Kidney (tissue), 14 donors: Measurements from ENCODE around the gene NAA25. TPM values are rescaled to one million over a fixed set of nuclear protein-coding genes. Genes with fewer than 3 reads are reported as not detected.
A peak's percentile ranks its signal among the peaks of the same experiment; 100 is the strongest.

Experiments
- DNase-seq, 5 donors: peaks; one replicate each; pipeline ENCODE4 v3.0.0-alpha.2; 2013 to 2020
- FAIRE-seq: peaks from 2 replicates; lab custom pipeline; 2012; peaks lifted over from hg19 to GRCh38; lab: Jason Lieb, UNC
- H3K27ac ChIP-seq, 2 donors: one replicate each; pipeline ENCODE4 v1.7.0; 2013; ENCODE audit warnings: low read depth in 2 of 2, low read length in 2 of 2, inconsistent platforms in 1 of 2
- H3K27me3 ChIP-seq: one replicate; pipeline ENCODE4 v1.7.1; 2013; ENCODE audit warnings: low read length, inconsistent platforms; ENCODE audit not compliant: control insufficient read depth, insufficient read depth
- H3K36me3 ChIP-seq, 3 donors: one replicate each; pipeline versions ENCODE4 v1.7.0 to v1.7.1; 2013; ENCODE audit warnings: low read length in 3 of 3, control low read depth in 1 of 3, inconsistent platforms in 1 of 3; ENCODE audit not compliant: insufficient read depth in 3 of 3, control insufficient read depth in 2 of 3
- H3K4me1 ChIP-seq, 3 donors: one replicate each; pipeline versions ENCODE4 v1.7.0 to v1.7.1; 2013; ENCODE audit warnings: low read length in 3 of 3, inconsistent platforms in 1 of 3, low read depth in 1 of 3; ENCODE audit not compliant: control insufficient read depth in 2 of 3, insufficient read depth in 2 of 3
- H3K4me3 ChIP-seq, 3 donors: one replicate each; pipeline versions ENCODE4 v1.7.0 to v1.8.1; 2013; ENCODE audit warnings: low read length in 3 of 3, control low read depth in 1 of 3, inconsistent platforms in 1 of 3
- H3K9ac ChIP-seq, 3 donors: one replicate each; pipeline versions ENCODE4 v1.7.0 to v1.7.1; 2013; ENCODE audit warnings: low read length in 3 of 3, control low read depth in 1 of 3, inconsistent platforms in 1 of 3
- H3K9me3 ChIP-seq, 3 donors: one replicate each; pipeline versions ENCODE4 v1.7.0 to v1.7.1; 2013; ENCODE audit warnings: low read length in 3 of 3, control low read depth in 1 of 3, inconsistent platforms in 1 of 3; ENCODE audit not compliant: control insufficient read depth in 2 of 3, insufficient read depth in 1 of 3
- intact Hi-C: fragments of 100-400 bp; cut with DNase I; formaldehyde crosslinking; loops from one replicate; pipeline ENCODE4 v1.11.1; 2022
- polyA plus RNA-seq: library from polyadenylated mRNA; stranded (reverse); fragments of 350-450 nt; fragmentation: Illumina TruSeq; extraction: RNeasy Lipid Tissue Mini Kit (QIAGEN cat#74804); gene quantifications from one replicate; pipeline ENCODE4 v1.2.3, GENCODE V29; 2014; ENCODE audit warnings: low read depth, low replicate concordance; ENCODE audit not compliant: insufficient read depth
- total RNA-seq: library from RNA; stranded (reverse); fragmentation: NEBNext Ultra II Directional; extraction: Animal tissue kit (Norgen Biotek cat#: 25700); gene quantifications from one replicate; pipeline ENCODE4 v1.2.1, GENCODE V29; 2021
- TF ChIP-seq, protein P1 (sequence below): IDR thresholded peaks from 3 replicates; pipeline ENCODE4 v1.5.1; 2012; ENCODE audit warnings: mild to moderate bottlenecking, moderate library complexity, borderline replicate concordance; ENCODE audit not compliant: insufficient read depth; ENCODE audit errors: extremely low read depth
- donor health status: control.
- donor health status: control.
- donor health status: control.
- donor health status: control.
- donor health status: control.
- donor health status: DM: yes; HTN: yes; CAD: no.
- donor health status: Normal renal cell carcinoma (clear cell type).

Gene NAA25
- total and polyA plus RNA-seq, 2 donors from 2014 or later = 3.2 to 22.8 TPM

DNA sequence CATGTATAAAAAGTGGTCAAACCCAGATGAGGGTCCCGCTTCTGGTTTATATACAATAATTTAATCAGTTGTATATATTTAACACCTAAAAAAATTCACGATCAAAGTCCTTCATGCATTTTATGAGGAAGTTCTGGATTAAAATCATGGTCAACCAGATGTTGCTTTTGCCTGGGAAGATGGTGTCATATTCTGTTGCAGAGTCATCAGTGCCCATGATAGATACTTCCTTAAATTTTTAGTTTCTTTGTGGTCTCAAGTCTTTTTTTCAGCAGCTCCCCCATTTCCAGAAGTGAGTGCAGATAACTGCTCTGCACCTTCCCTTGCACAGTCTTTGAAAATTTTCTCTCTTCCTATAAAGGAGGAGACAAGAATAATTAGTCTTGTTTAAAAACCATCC is 79.3 kb downstream of the NAA25 start:
- FAIRE-seq = no peak
- TF ChIP-seq, protein P1, sequence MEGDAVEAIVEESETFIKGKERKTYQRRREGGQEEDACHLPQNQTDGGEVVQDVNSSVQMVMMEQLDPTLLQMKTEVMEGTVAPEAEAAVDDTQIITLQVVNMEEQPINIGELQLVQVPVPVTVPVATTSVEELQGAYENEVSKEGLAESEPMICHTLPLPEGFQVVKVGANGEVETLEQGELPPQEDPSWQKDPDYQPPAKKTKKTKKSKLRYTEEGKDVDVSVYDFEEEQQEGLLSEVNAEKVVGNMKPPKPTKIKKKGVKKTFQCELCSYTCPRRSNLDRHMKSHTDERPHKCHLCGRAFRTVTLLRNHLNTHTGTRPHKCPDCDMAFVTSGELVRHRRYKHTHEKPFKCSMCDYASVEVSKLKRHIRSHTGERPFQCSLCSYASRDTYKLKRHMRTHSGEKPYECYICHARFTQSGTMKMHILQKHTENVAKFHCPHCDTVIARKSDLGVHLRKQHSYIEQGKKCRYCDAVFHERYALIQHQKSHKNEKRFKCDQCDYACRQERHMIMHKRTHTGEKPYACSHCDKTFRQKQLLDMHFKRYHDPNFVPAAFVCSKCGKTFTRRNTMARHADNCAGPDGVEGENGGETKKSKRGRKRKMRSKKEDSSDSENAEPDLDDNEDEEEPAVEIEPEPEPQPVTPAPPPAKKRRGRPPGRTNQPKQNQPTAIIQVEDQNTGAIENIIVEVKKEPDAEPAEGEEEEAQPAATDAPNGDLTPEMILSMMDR = no peak
- H3K4me3 ChIP-seq = no peak overlapping the region
- H3K36me3 ChIP-seq = peaks cover 4 to 18% (median 14%) of the 10 kb centered on the region in 3 donors
- no peak overlapping the region for H3K27ac ChIP-seq
- intact Hi-C loops = no loop called here
- no peaks in the 10 kb centered on the region for H3K9me3 ChIP-seq
- H3K27me3 ChIP-seq = no peaks in the 10 kb centered on the region
- H3K4me1 ChIP-seq = peaks cover 0 to 2% (median 0%) of the 10 kb centered on the region in 3 donors
- no peak overlapping the region for H3K9ac ChIP-seq
- no peak for DNase-seq

DNA sequence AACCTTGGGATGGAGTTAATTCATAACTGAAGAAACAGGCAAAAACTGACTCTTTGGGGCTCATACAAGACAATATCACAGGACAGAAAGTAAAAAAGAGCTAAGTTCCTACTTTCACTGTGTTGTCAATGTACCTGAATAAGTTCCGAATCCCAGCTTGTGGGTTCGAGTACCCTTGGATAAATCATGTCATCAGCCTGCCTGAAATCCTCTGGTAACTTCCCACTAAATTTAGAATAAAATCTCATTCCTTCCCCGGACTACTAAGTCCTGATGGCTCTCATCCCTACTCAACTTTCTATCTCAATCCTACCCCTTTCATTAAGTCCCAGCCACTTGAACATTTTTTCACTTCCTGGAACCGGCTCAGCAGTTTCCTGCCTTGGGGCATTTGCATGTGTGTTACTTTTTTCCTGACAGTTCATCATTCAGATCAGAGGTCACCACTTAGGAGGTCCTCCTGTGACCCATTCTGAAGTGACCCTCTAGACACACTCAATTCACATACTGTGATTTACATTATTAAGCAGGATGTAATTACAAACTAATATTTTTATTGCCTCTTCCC is 82.7 kb downstream of the NAA25 start:
- Histone ChIP-seq H3K4me3 (no peak overlapping the region), H3K36me3 (peaks cover under 1 to 34% (median 17%) of the 10 kb centered on the region in 3 donors), H3K27ac (no peak overlapping the region), H3K4me1 (peaks cover 0 to 2% (median 0%) of the 10 kb centered on the region in 3 donors), H3K9ac (no peak overlapping the region), H3K9me3 (no peaks in the 10 kb centered on the region), H3K27me3 (no peaks in the 10 kb centered on the region)
- TF ChIP-seq, protein P1 = no peak
- intact Hi-C loops = no loop called here
- no peak for DNase-seq
- FAIRE-seq = no peak

DNA sequence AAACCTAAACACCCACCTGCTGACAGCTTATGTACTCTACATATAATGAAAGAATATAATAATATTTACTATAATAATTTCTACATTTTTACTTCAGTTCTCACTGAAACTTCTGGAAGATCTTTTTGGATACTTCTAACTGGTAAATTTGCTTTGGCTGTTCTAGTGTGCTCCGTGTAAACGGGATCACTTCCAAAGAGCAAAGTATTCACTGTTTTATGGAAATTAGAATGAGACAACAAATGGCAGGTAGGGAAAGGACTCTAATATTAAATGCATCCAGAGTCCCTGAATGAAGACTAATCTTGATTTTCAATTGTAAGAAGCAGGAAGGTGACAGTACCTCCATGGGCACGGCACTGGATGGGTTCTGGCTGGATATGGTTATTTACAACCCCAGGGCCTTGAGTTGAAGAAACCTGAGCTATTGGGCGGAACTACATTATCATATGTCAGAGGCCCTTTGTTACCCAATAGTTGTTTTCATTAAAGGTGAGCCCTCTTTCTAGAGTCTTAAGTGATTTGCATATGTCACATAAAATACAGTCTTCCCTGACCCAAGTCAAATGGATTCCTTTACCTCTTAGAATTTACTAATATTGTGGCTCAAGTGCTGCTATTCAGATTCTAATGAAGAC is 84.7 kb downstream of the NAA25 start:
- peaks cover 0 to 2% (median 0%) of the 10 kb centered on the region in 3 donors for H3K4me1 ChIP-seq
- H3K4me3 ChIP-seq = no peak overlapping the region
- H3K9me3 ChIP-seq = no peaks in the 10 kb centered on the region
- no peak overlapping the region for H3K27ac ChIP-seq
- intact Hi-C loops = no loop called here
- peaks cover 2 to 32% (median 27%) of the 10 kb centered on the region in 3 donors for H3K36me3 ChIP-seq
- DNase-seq = peak in 2 of 5 donors; percentile 29 to 42
- H3K9ac ChIP-seq = no peak overlapping the region
- FAIRE-seq = no peak
- no peaks in the 10 kb centered on the region for H3K27me3 ChIP-seq
- TF ChIP-seq, protein P1 = no peak
